Esophagus muscularis mucosa (tissue), 2 donors: ENCODE data around the gene KCNIP3.

Experiments
- POLR2A ChIP-seq: fragments of 450-650 bp; IDR thresholded peaks from one replicate; pipeline ENCODE4 v1.6.1; 2017; ENCODE audit warnings: antibody characterized with exemption, moderate library complexity, mild to moderate bottlenecking, low read depth
- POLR2AphosphoS5 ChIP-seq, 2 donors: sonication (generic); formaldehyde crosslinking; IDR thresholded peaks; one replicate each; pipeline ENCODE4 v1.6.1; 2017; ENCODE audit warnings: antibody characterized with exemption in 2 of 2

- no peak for TF ChIP-seq POLR2AphosphoS5 (IDR thresholded peaks at IDR 0.05)
- no peak for TF ChIP-seq POLR2A
Observed at GRCh38 chr2:95359501-95359930, 62.4 kb downstream of the KCNIP3 start.
